ENCODE results near the gene LRTM2. TPM values are rescaled to one million over a fixed set of nuclear protein-coding genes. Genes with fewer than 3 reads are reported as not detected.

LRTM2 gene
- total RNA-seq, 1 donor from 2014 or later, result not detected

- Histone ChIP-seq H3K36me3 (no peaks in the 10 kb centered on the region), H4K20me1 (ENCODE audit: low read depth) (no peaks in the 10 kb centered on the region), H3K4me2 (no peak overlapping the region), H3K9me3 (ENCODE audit: low read depth) (no peaks in the 10 kb centered on the region), H3K27ac (no peak overlapping the region), H3F3A (ENCODE audit: low read depth) (no peaks in the 10 kb centered on the region), H2AFZ (replicated peaks) (no peak overlapping the region), H3K79me2 (ENCODE audit: low read depth) (no peaks in the 10 kb centered on the region), H3K4me3 (no peak overlapping the region), H3K27me3 (no peaks in the 10 kb centered on the region), H3K4me1 (no peaks in the 10 kb centered on the region), H3K9ac (no peak overlapping the region)
- Mint-ChIP-seq H3K27me3 (ENCODE audit: insufficient read depth, low read depth) (peaks cover 8% of the 10 kb centered on the region), H3K27ac (peak overlapping the region; percentile 52), H3K4me3 (no peak overlapping the region), H3K4me1 (peaks cover 2% of the 10 kb centered on the region), H3K9me3 (no peaks in the 10 kb centered on the region), H3K36me3 (no peaks in the 10 kb centered on the region)
- no peak for TF ChIP-seq EZH2 (IDR thresholded peaks at IDR 0.05)
- TF ChIP-seq EZH2phosphoT487 (IDR thresholded peaks at IDR 0.05), result no peak
- TF ChIP-seq, protein P1, sequence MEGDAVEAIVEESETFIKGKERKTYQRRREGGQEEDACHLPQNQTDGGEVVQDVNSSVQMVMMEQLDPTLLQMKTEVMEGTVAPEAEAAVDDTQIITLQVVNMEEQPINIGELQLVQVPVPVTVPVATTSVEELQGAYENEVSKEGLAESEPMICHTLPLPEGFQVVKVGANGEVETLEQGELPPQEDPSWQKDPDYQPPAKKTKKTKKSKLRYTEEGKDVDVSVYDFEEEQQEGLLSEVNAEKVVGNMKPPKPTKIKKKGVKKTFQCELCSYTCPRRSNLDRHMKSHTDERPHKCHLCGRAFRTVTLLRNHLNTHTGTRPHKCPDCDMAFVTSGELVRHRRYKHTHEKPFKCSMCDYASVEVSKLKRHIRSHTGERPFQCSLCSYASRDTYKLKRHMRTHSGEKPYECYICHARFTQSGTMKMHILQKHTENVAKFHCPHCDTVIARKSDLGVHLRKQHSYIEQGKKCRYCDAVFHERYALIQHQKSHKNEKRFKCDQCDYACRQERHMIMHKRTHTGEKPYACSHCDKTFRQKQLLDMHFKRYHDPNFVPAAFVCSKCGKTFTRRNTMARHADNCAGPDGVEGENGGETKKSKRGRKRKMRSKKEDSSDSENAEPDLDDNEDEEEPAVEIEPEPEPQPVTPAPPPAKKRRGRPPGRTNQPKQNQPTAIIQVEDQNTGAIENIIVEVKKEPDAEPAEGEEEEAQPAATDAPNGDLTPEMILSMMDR (IDR thresholded peaks at IDR 0.05), result no peak
- no peak for DNase-seq (ENCODE audit: low spot score)
Observed at GRCh38 chr12:1857821-1858220, 37.5 kb downstream of the LRTM2 start.

- Histone ChIP-seq H3K9me3 (ENCODE audit: low read depth) (no peaks in the 10 kb centered on the region), H3K4me3 (no peak overlapping the region), H3K36me3 (no peaks in the 10 kb centered on the region), H3K9ac (no peak overlapping the region), H3K79me2 (ENCODE audit: low read depth) (no peaks in the 10 kb centered on the region), H3F3A (ENCODE audit: low read depth) (no peaks in the 10 kb centered on the region), H3K4me2 (no peak overlapping the region), H3K27ac (no peak overlapping the region), H4K20me1 (ENCODE audit: low read depth) (no peaks in the 10 kb centered on the region), H3K27me3 (no peaks in the 10 kb centered on the region), H2AFZ (replicated peaks) (no peak overlapping the region), H3K4me1 (no peaks in the 10 kb centered on the region)
- peaks cover 2% of the 10 kb centered on the region for H3K4me1 Mint-ChIP-seq
- H3K9me3 Mint-ChIP-seq, result no peaks in the 10 kb centered on the region
- peaks cover 8% of the 10 kb centered on the region for H3K27me3 Mint-ChIP-seq (ENCODE audit: insufficient read depth, low read depth)
- no peak overlapping the region for H3K4me3 Mint-ChIP-seq
- no peak for TF ChIP-seq EZH2 (IDR thresholded peaks at IDR 0.05)
- no peak for DNase-seq (ENCODE audit: low spot score)
- H3K27ac Mint-ChIP-seq, result no peak overlapping the region
- no peaks in the 10 kb centered on the region for H3K36me3 Mint-ChIP-seq
Observed at GRCh38 chr12:1858456-1858855, 38.1 kb downstream of the LRTM2 start.

DNA sequence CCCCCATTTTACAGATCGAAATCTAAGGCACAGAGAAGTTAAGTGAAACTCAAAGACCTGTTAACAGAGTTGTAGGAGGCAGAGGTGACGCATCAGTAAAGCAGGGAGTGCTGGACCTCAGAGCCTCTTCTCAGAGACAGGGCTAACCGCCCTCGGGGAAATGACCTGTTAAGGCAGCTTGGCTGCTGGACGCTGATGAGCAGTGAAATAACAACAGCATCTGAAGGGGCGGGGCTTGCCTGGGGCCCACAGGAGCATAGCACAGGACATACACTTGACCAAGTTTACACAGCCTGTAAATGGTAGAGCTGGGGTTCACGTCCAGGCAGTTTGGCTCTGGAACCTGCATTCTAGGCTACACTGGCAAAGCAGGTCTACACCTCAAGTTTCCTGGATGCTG lies 39.3 kb downstream of the LRTM2 start:
- TF ChIP-seq EZH2 (IDR thresholded peaks at IDR 0.05), result no peak
- TF ChIP-seq, protein P1 (IDR thresholded peaks at IDR 0.05), result no peak
- H2AFZ ChIP-seq (replicated peaks), result no peak overlapping the region
- no peak overlapping the region for H3K4me2 ChIP-seq
- Mint-ChIP-seq H3K36me3 (no peaks in the 10 kb centered on the region), H3K4me3 (no peak overlapping the region), H3K27ac (no peak overlapping the region), H3K4me1 (peaks cover 2% of the 10 kb centered on the region), H3K27me3 (ENCODE audit: insufficient read depth, low read depth) (peaks cover 9% of the 10 kb centered on the region), H3K9me3 (no peaks in the 10 kb centered on the region)
- no peak overlapping the region for H3K4me3 ChIP-seq
- H3K79me2 ChIP-seq (ENCODE audit: low read depth), result no peaks in the 10 kb centered on the region
- H3K36me3 ChIP-seq, result no peaks in the 10 kb centered on the region
- H3K9ac ChIP-seq, result no peak overlapping the region
- no peaks in the 10 kb centered on the region for H3K27me3 ChIP-seq
- no peaks in the 10 kb centered on the region for H3F3A ChIP-seq (ENCODE audit: low read depth)
- H4K20me1 ChIP-seq (ENCODE audit: low read depth), result no peaks in the 10 kb centered on the region
- H3K9me3 ChIP-seq (ENCODE audit: low read depth), result no peaks in the 10 kb centered on the region
- DNase-seq (ENCODE audit: low spot score), result no peak
- no peak overlapping the region for H3K27ac ChIP-seq
- no peaks in the 10 kb centered on the region for H3K4me1 ChIP-seq

DNA sequence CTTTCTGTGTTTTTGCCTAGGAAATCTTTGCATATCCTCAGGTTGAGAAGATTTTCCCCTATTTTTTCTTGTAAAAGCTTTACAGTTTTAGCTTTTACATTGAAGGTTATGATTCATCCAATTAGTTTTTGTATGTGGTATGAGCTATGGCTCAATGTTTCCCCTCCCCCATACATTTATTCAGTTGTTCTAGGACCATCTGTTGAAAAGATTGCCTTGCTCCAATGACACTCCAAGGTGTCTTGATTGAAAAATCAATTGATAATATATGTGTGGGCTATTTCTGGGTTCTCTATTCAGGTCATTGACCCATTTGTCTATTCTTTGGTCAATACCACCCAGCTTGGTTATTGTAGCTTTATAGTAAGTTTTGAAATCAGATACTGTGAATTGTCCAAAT lies 42.6 kb downstream of the LRTM2 start:
- Histone ChIP-seq H4K20me1 (ENCODE audit: low read depth) (no peaks in the 10 kb centered on the region), H3K4me3 (no peak overlapping the region), H3K4me1 (no peaks in the 10 kb centered on the region), H3K27ac (no peak overlapping the region), H3K36me3 (no peaks in the 10 kb centered on the region), H3K27me3 (no peaks in the 10 kb centered on the region), H3K4me2 (no peak overlapping the region), H3K79me2 (ENCODE audit: low read depth) (no peaks in the 10 kb centered on the region), H3K9ac (no peak overlapping the region), H3K9me3 (ENCODE audit: low read depth) (no peaks in the 10 kb centered on the region), H2AFZ (replicated peaks) (no peak overlapping the region), H3F3A (ENCODE audit: low read depth) (no peaks in the 10 kb centered on the region)
- H3K4me3 Mint-ChIP-seq, result no peak overlapping the region
- H3K36me3 Mint-ChIP-seq, result peaks cover 2% of the 10 kb centered on the region
- no peak for DNase-seq (ENCODE audit: low spot score)
- TF ChIP-seq EZH2 (IDR thresholded peaks at IDR 0.05), result no peak
- TF ChIP-seq EZH2phosphoT487 (IDR thresholded peaks at IDR 0.05), result no peak
- TF ChIP-seq, protein P1 (IDR thresholded peaks at IDR 0.05), result no peak
- peaks cover 2% of the 10 kb centered on the region for H3K4me1 Mint-ChIP-seq
- peaks cover 3% of the 10 kb centered on the region for H3K9me3 Mint-ChIP-seq
- H3K27ac Mint-ChIP-seq, result no peak overlapping the region
- peaks cover 5% of the 10 kb centered on the region for H3K27me3 Mint-ChIP-seq (ENCODE audit: insufficient read depth, low read depth)
